HG02759 (cell line): ENCODE data around the gene MXRA7.
"Not testable (repeated sequence)": the region's sequence is repeated elsewhere in the genome, so short reads cannot be mapped to it uniquely, and the experiment has no call there.

Experiments used
- ATAC-seq: cut with Tn5 transposase; IDR thresholded peaks from one replicate; pipeline ENCODE4 v1.9.1; 2021; ENCODE audit warnings: mild to moderate bottlenecking, moderate library complexity; ENCODE audit not compliant: unreplicated experiment

Gene MXRA7

GRCh38 chr17:76735586-76736348 is 25.0 kb upstream of the MXRA7 start:
- ATAC-seq = no peak

- ATAC-seq = no peak
Measured at GRCh38 chr17:76735006-76735405, 24.2 kb upstream of the MXRA7 start.

DNA sequence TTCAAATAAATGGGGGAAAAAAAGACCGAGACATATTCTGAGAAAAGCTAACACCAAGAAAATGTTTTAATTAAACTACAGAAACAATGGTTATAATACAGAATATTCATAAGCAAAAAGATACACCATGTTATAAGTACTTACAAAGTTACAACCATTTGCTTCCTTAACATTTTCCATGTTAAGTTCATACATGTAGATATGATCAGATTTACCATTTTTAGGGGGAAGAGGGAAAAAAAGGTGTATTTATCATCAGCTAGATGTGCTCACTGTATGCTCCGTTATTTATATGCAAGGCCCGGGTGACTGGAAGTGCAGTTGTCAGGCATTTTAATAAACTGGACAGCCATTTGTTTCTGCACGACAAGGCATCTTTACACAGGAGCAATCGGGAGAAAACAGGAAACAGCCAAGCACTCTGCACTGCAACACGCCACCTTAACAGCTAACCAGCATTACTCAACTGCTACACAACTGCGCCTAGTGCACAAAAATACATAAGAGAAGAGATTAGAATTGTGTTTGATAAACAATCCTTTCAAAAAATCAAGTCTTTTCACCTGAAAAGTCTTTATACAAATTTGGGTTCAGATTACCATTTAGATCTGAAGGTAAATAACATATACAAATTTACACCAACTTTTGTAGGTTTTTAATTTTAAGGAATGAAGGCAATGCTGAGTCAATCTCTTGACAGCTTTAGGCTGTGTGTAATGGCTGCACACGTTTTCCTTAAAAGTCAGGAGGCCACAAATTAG is 23.5 kb upstream of the MXRA7 start:
- no peak for ATAC-seq

- ATAC-seq = no peak
Measured at GRCh38 chr17:76733618-76733957, 22.8 kb upstream of the MXRA7 start.

DNA sequence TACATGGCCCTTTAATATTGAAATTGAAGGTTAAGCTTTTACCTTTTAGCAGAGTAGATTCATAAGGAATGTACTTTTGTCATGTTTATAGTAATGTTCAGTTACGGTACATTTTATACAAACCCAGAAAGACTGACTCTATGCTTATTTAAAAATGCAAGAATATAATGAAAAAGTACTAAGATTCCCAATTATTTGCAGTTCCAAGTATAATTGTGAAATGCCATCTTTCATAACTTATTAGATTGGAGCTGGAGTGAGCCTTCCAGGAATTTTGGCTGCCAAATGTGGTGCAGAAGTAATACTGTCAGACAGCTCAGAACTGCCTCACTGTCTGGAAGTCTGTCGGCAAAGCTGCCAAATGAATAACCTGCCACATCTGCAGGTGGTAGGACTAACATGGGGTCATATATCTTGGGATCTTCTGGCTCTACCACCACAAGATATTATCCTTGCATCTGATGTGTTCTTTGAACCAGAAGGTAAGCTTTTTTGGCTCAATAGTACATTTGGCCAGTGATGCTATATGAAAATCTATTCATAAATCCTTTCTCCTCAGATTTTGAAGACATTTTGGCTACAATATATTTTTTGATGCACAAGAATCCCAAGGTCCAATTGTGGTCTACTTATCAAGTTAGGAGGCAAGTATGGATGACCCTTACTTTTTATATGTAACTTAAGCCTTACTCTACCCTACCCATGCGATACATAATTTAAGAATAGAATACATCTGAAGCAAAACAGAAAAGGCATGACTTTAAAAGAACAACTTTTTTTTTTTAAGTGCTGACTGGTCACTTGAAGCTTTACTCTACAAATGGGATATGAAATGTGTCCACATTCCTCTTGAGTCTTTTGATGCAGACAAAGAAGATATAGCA is 22.2 kb upstream of the MXRA7 start:
- no peak for ATAC-seq

GRCh38 chr17:76731800-76732733 is 21.3 kb upstream of the MXRA7 start:
- not testable (repeated sequence) for ATAC-seq

DNA sequence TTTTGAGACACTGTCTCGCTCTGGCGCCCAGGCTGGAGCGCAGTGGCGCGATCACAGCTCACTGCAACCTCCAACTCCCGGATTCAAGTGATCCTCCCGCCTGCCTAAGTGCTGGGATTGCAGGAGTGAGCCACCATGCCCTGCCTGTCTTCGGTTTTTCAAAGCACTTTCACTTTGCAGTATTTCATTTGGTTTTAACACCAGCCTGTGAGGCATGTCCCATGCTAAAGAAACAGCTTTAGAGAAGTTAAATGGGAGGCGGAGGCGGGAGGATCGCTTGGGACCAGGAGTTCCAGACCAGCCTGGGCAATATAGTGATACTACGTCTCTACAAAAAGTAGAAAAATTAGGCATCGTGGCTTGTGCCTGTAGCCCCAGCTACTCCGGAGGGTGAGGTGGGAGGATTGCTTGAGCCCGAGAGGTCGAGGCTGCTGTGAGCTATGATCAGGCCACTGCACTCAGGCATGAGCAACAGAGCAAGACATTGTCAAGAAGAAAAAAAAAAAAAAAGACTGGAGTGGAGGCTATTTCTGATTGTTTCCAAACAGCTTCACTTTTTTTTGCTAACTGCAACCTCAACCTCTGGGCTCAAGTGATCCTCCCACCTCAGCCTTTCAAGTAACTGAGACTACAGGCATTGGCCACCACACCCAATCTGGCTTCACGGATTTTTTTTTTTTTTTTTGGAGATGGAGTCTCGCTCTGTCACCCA is 17.1 kb upstream of the MXRA7 start:
- no peak for ATAC-seq

DNA sequence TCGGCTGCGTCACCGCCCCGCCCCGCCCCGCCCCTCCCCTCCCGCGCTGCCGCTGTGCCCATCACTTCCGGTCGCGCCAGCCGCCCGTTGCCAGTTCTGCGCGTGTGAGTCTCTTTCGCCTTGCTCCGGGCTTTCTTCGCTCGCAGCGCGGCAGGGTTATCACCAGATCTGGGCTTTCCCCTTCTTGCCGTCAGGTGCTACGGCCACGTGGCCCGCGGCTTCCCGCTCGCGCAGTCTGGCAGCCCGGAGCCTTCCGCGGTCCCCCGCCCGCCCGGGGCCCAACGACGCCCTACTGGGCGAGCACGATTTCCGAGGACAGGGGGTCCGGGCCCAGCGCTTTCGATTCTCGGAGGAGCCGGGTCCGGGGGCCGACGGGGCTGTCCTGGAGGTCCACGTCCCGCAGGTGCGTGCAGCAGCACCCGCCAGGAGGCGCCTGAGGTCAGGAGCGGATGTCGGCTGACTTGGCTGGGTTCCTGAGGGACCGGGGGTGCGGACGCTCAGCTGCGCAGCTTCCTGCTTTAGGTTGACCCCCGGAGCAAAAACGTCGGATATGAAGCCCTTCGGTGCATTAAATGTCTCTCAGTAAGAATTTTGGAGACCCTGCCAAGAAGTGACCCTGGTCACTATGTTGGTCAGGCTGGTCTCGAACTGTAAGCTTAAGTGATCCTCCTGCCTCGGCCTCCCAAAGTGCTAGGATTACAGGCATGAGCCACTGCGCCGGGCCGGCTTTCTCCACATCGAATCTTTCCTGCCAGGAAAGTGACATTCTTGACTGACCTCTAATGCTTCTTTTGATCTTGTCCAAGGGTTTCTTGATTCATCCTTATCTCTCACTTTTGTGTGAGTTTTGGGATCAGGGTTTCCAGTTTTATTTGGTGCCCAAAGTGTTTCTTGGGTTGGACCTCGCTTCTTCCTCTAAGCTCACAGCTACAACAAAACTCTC is 16.3 kb upstream of the MXRA7 start, which contains the start of gene METTL23:
METTL23 (plus strand) TSS at position 64 of the 943 bp plus-strand sequence. CDS start 2,872 bp downstream, outside the sequence.
- peak; percentile 44 for ATAC-seq

GRCh38 chr17:76726231-76726775 is 15.5 kb upstream of the MXRA7 start, which contains the start of gene JMJD6:
JMJD6 (minus strand) TSS chr17:76726606; CDS start chr17:76726475, 131 bp downstream.
- peak; percentile 80 for ATAC-seq

DNA sequence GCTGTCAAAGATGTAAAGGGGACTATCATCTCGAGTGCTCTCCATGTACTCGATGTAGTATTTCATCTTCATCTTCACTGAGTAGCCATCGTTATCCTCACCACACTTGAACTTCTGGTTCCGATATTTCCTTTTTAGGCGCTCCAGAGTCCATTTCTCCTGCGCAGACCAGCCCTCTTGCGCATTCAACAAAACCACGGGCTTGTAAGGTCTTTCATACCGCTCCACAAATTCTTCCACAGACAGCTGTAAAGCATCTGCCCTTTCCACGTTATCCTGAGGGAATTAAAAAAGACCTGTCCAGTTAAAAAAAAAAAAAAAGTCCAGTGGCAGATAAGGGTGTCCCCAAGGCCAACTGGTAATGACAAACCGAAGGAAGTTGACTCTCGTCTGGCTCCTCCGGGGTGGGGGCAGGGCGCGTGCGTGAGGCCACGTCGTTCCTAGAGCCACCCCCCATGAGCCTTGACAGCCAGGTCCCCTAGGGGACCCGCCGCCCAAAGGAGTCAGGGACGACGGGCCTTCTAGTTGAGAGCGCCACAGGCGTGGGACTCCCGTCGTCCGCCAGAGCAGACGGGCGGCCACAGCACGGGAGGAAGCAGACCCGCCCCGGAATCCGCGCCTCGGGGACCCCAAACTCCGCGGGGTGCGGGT is 14.9 kb upstream of the MXRA7 start:
- ATAC-seq = peak; percentile 20

DNA sequence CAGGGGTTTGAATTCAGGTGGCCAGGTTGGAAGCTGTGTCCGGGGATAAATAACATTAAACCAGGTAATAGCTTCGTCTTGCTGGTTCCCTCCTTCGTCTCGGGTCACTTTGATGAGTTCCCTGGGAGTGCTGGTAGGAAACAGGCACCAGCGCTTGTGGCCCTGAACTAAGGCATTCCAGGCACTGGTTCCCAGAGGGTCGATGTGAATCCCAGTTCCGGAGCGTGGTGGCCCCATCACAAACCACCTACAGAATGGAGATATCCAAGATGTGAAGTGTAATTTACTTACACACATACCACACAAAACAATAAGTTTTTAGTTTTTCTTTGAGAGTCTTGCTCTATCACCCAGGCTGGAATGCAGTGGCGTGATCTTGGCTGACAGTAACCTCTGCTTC is 13.0 kb upstream of the MXRA7 start:
- ATAC-seq = no peak

DNA sequence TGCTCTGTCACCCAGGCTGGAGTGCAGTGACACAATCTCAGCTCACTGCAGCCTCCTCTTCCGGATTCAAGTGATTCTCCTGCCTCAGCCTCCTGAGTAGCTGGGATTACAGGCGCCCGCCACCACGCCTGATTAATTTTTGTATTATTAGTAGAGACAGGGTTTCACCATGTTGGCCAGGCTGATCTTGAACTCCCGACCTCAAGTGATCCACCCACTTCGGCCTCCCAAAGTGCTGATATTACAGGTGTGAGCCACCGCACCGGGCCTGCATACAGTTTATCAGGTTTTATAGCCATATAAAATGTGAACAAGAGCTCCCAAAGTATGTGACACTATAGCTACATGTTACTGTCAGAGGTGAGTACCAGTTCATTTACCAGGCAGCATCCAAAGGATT is 12.2 kb upstream of the MXRA7 start:
- not testable (repeated sequence) for ATAC-seq

DNA sequence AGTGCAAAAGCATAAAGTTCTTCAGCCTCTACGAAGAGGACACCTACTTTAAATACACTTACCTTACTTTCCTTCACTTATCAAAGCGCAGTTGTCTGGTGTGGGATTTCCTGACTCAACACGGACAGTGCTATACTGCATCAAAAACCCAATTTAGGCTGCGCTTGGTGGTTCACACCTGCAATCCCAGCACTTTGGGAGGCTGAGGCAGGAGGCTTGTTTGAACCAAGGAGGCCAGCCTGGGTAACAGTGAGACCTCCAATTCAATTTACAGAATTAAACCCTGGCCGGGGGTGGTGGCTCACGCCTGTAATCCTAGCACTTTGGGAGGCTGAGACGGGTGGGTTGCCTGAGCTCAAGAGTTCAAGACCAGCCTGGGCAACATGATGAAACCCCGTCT is 11.5 kb upstream of the MXRA7 start:
- no peak for ATAC-seq

DNA sequence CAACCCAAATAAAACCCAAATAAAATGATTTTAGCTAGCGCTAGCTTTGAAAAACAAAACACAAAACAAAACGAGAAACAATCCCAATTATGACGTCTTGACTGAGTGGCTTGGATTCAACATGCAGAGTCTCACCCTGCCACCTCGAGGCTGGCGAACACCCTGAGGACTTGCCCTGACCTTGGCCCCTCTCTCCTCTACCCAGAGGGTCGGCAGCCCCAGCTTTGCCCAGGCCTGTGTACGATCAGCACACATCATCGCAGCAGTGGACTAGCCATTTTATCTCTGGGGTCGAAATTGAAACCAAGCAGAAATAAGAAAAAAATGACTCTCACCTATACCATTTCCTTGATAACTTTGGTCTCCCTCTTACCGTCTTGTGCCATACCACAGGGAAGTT is 10.7 kb upstream of the MXRA7 start:
- no peak for ATAC-seq

- no peak for ATAC-seq
Measured at GRCh38 chr17:76720941-76721340, 10.2 kb upstream of the MXRA7 start.

GRCh38 chr17:76720211-76720610 is 9.4 kb upstream of the MXRA7 start:
- no peak for ATAC-seq

DNA sequence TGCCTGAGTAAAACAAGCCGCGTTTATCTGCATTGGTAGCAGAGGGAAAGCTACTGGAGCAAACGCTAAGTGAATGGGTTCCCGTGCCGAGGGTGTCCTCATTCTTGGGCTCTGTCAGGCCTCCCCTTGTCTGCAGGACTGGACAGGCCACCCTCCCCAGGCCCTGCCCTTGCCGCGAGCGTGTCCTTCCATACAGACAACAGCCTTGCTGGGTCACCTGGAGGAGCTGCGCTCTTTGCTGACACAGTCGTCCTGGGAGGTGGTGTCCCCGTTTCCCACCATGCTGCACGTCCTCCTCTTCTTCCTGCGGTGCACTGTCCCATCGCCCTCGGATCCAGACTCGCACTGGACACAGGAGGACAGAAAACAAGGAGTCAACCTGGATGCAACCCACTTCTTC is 7.8 kb upstream of the MXRA7 start:
- no peak for ATAC-seq

DNA sequence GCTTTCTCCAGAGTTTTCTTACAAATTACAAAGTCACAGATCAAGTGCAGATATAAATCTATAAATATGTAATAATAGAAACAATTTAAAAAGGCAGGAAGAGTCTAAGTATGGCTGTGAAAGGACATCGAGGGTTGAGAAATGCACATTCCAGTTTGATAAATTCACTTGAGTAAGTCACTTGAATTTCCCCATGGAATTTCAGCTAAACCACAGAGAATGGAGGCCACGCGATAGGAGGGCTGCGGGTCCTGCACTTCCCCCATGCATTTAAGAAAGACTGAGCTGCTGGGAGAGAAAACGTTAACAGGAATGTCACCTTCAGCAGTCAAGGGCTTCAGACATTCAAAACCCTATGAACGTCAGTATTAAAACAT is 6.1 kb upstream of the MXRA7 start:
- no peak for ATAC-seq
